Fibroblast of the aortic adventitia (primary cell): ENCODE results near the gene TXLNA. TPM values are rescaled to one million over a fixed set of nuclear protein-coding genes. Genes with fewer than 3 reads are reported as not detected.

Experiments used
- DNase-seq: peaks from one replicate; pipeline ENCODE4 v3.0.0-alpha.2; 2010; ENCODE audit warnings: low read depth
- H3K4me3 ChIP-seq: 2 replicates; pipeline ENCODE4 v1.5.1; 2011; ENCODE audit warnings: low read depth, mild to moderate bottlenecking, control low read depth, low read length, moderate library complexity
- CTCF ChIP-seq: IDR thresholded peaks from 2 replicates; pipeline ENCODE4 v1.5.1; 2011; ENCODE audit warnings: mild to moderate bottlenecking, low read length, control low read depth, inconsistent platforms; ENCODE audit not compliant: insufficient read depth
- total RNA-seq: library from RNA; depleted of rRNA; stranded (reverse); fragments of >200 nt; gene quantifications from 2 replicates; pipeline ENCODE4 v1.2.3, GENCODE V29; 2012; ENCODE audit warnings: low replicate concordance

The TXLNA gene
- total RNA-seq, 1 donor, result 98.0 TPM

GRCh38 chr1:32178380-32179192 is 889 bp upstream of the TXLNA start:
- no peak overlapping the region for H3K4me3 ChIP-seq
- no peak for DNase-seq
- no peak for TF ChIP-seq CTCF

- no peak for TF ChIP-seq CTCF
- DNase-seq, result no peak
- peak overlapping the region; percentile 65 for H3K4me3 ChIP-seq
Measured at GRCh38 chr1:32179193-32179442, 357 bp upstream of the TXLNA start.

- H3K4me3 ChIP-seq, result peak overlapping the region; percentile 65
- TF ChIP-seq CTCF, result no peak
- peak; percentile 60 for DNase-seq
Measured at GRCh38 chr1:32180186-32181060, 948 bp downstream of the TXLNA start.

GRCh38 chr1:32181065-32181464 is 1.6 kb downstream of the TXLNA start:
- DNase-seq, result no peak
- no peak for TF ChIP-seq CTCF
- peak overlapping the region; percentile 65 for H3K4me3 ChIP-seq

- no peak for DNase-seq
- TF ChIP-seq CTCF, result no peak
- H3K4me3 ChIP-seq, result peak overlapping the region; percentile 65
Measured at GRCh38 chr1:32181563-32181962, 2.1 kb downstream of the TXLNA start.

- no peak for TF ChIP-seq CTCF
- peak overlapping the region; percentile 65 for H3K4me3 ChIP-seq
- DNase-seq, result peak; percentile 53
Measured at GRCh38 chr1:32182060-32182459, 2.6 kb downstream of the TXLNA start.
